K562 (cell line): ENCODE measurements around the gene ATP6V1G2. TPM values are rescaled to one million over a fixed set of nuclear protein-coding genes. Genes with fewer than 3 reads are reported as not detected.

ENCODE experiments used
- ATAC-seq: fragments of 200-7000 bp; cut with Tn5 transposase; 3 replicates; pipeline ENCODE4 v1.9.1; 2020; ENCODE audit warnings: moderate library complexity
- BruUV-seq: library from RNA; stranded (reverse); fragments of 400-500 nt; replicated peaks from 2 replicates; lab custom pipeline; 2021; lab: Mats Ljungman, UMichigan
- CTCF ChIA-PET: fragments of 300-600 bp; formaldehyde crosslinking; extraction: SDS; loops from one replicate; lab custom pipeline; 2021; ENCODE audit warnings: low intra/inter-chr PET ratio; lab: Yijun Ruan, JAX
- POLR2A ChIA-PET: fragments of 300-600, 350-650 bp; sonication (Branson Sonifier 250); formaldehyde crosslinking; extraction: SDS; loops from one replicate; lab custom pipeline; 2021; ENCODE audit warnings: antibody characterized with exemption, inconsistent platforms; lab: Yijun Ruan, JAX
- DNase-seq, 4 experiments: peaks; one replicate each; pipeline versions ENCODE4 v3.0.0 to v3.0.0-alpha.2; 2011 to 2018; ENCODE audit warnings: low spot score in 3 of 4, mixed read lengths in 3 of 4; ENCODE audit errors: extremely low read depth in 1 of 4
- FAIRE-seq: peaks from 2 replicates; lab custom pipeline; 2011; peaks lifted over from hg19 to GRCh38; lab: Jason Lieb, UNC
- H2AFZ ChIP-seq: 2 replicates; pipeline ENCODE4 v1.6.0; 2011; ENCODE audit warnings: low read depth, low read length, control low read depth, inconsistent platforms
- H3K27ac ChIP-seq: fragments of 200-600 bp; 3 replicates; pipeline ENCODE4 v1.8.0; 2011; ENCODE audit warnings: low read depth, mild to moderate bottlenecking, control low read depth, inconsistent platforms, low read length, moderate library complexity, mixed read lengths; ENCODE audit errors: extremely low read depth
- H3K27me3 ChIP-seq, 2 experiments: fragments of 300-600 bp in 1 of 2; 2 replicates in 1 of 2; 3 replicates in 1 of 2; pipeline versions ENCODE4 v1.6.0 to v1.8.0; 2011; ENCODE audit warnings: inconsistent platforms in 2 of 2, low read length in 2 of 2, mild to moderate bottlenecking in 1 of 2, mixed read lengths in 1 of 2, moderate library complexity in 1 of 2; ENCODE audit not compliant: control insufficient read depth in 2 of 2, insufficient read depth in 2 of 2
- H3K36me3 ChIP-seq: fragments of 300-600 bp; 3 replicates; pipeline ENCODE4 v1.8.0; 2011; ENCODE audit warnings: mild to moderate bottlenecking, low read length, inconsistent platforms; ENCODE audit not compliant: control insufficient read depth, insufficient read depth
- H3K4me1 ChIP-seq, 2 experiments: fragments of 200-600 bp in 1 of 2; replicated peaks in 1 of 2; 2 replicates in 1 of 2; 3 replicates in 1 of 2; pipeline versions ENCODE4 v1.5.1 to v1.8.0; 2011; ENCODE audit warnings: inconsistent platforms in 2 of 2, low read length in 2 of 2, mild to moderate bottlenecking in 1 of 2, mixed read lengths in 1 of 2, moderate library complexity in 1 of 2; ENCODE audit not compliant: control insufficient read depth in 2 of 2, insufficient read depth in 2 of 2
- H3K4me2 ChIP-seq: 2 replicates; pipeline ENCODE4 v1.6.1; 2011; ENCODE audit warnings: low read length, control low read depth, inconsistent platforms, mixed read lengths; ENCODE audit not compliant: insufficient read depth
- H3K4me3 ChIP-seq: fragments of 200-600 bp; sonication (generic), shearing (Covaris generic); 2 replicates; pipeline ENCODE4 v1.5.1; 2016; ENCODE audit warnings: control low read depth, inconsistent platforms
- H3K79me2 ChIP-seq: fragments of 200-600 bp; 3 replicates; pipeline ENCODE4 v1.8.0; 2011; ENCODE audit warnings: low read length, inconsistent platforms; ENCODE audit not compliant: control insufficient read depth, insufficient read depth
- H3K9ac ChIP-seq, 2 experiments: 2 replicates each; pipeline versions ENCODE4 v1.6.0 to v1.6.1; 2011; ENCODE audit warnings: low read depth in 2 of 2, low read length in 2 of 2, control low read depth in 1 of 2, inconsistent platforms in 1 of 2, mild to moderate bottlenecking in 1 of 2, mixed read lengths in 1 of 2; ENCODE audit not compliant: insufficient read depth in 1 of 2
- H3K9me1 ChIP-seq: one replicate; pipeline ENCODE4 v1.6.0; 2011; ENCODE audit warnings: inconsistent platforms, mild to moderate bottlenecking, low read length, moderate library complexity; ENCODE audit not compliant: control insufficient read depth, insufficient read depth
- H3K9me3 ChIP-seq: replicated peaks from 2 replicates; pipeline ENCODE4 v1.5.1; 2011; ENCODE audit warnings: low read depth, low read length, inconsistent platforms; ENCODE audit not compliant: control insufficient read depth, insufficient read depth
- H4K20me1 ChIP-seq: replicated peaks from 2 replicates; pipeline ENCODE4 v1.6.1; 2011; ENCODE audit warnings: low read length, inconsistent platforms, mixed read lengths; ENCODE audit not compliant: control insufficient read depth, insufficient read depth
- NFIX ChIP-seq: fragments of 250-450 bp; sonication (Bioruptor Pico); IDR thresholded peaks from 2 replicates; pipeline ENCODE4 v1.4.0; 2020; ENCODE audit warnings: low read depth, mild to moderate bottlenecking, moderate library complexity
- WGBS: fragments of 100-300 bp; shearing (Covaris generic); methylation state at CpG from one replicate; pipeline ENCODE4 v1.1.6; 2016; ENCODE audit warnings: low coverage, mixed read lengths; ENCODE audit not compliant: insufficient coverage; ENCODE audit errors: missing lambda C conversion rate; 5-methylcytosine and 5-hydroxymethylcytosine counted together
- in situ Hi-C: fragments of 300-500 bp; cut with MboI; formaldehyde crosslinking; loops from 4 replicates; pipeline ENCODE4 v1.15.0; 2018; ENCODE audit warnings: inconsistent platforms, mixed read lengths
- intact Hi-C: fragments of 100-400 bp; cut with micrococcal nuclease; formaldehyde crosslinking; loops from 2 replicates; pipeline ENCODE4 v1.14.2; 2022
- polyA plus RNA-seq, 8 experiments: library from polyadenylated mRNA; depleted of rRNA in 4 of 8; stranded (reverse) in 5 of 8; unstranded in 3 of 8; fragments of >200 nt; fragmentation: Nextera tagmentation in 2 of 8; fragmentation: Illumina TruSeq in 1 of 8; extraction: Ambion mirVana in 2 of 8; extraction: Trizol in 1 of 8; gene quantifications; 2 replicates each; pipeline versions ENCODE4 v1.2.1 to v1.2.3, GENCODE V29; 2011 to 2014; ENCODE audit warnings: inconsistent platforms in 1 of 8, missing spikeins in 1 of 8
- total RNA-seq, 7 experiments: library from RNA; depleted of rRNA in 6 of 7; stranded (reverse); fragments of >200 nt in 6 of 7; fragmentation: Illumina TruSeq in 2 of 7; extraction: Trizol in 2 of 7; gene quantifications; 2 replicates each; pipeline versions ENCODE4 v1.2.1 to v1.2.3, GENCODE V29; 2011 to 2021; ENCODE audit warnings: low replicate concordance in 1 of 7
- TF ChIP-seq, protein P1 (sequence below): fragments of 450-650 bp; formaldehyde crosslinking; IDR thresholded peaks from 2 replicates; pipeline ENCODE4 v1.4.0; 2022; ENCODE audit warnings: missing genetic modification characterization
- TF ChIP-seq, protein P2 (sequence below): fragments of 150-350 bp; IDR thresholded peaks from 2 replicates; pipeline ENCODE4 v1.6.1; 2014; ENCODE audit warnings: low read depth, mild to moderate bottlenecking, low read length, borderline replicate concordance

The ATP6V1G2 gene
- total and polyA plus RNA-seq, 9 of the 15 experiments (the other 6 are each of a cell fraction or from before 2014, with no cell fraction given): 0.14 to 1.5 (median 0.33) TPM

DNA sequence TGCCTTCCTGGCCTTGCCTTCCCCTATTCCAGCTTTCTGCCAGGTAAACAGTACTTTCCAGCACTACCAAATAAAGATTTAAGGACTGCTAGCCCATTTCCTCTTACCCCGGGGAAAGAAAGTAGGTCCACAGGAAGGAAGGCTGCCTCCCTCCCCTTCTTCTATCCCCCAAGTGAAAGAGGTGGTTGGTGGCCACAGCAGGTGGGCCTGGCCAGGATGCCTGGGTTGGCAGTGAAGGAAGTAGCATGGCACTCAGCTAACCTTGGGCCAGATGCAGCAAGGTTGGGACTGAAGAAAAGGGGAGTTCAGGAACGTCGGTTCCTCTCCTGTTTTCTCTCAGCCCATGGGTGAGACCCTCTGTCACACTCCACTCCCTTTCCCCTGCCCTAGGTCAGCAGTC is 9.9 kb upstream of the ATP6V1G2 start:
- H3K9me3 ChIP-seq: no peaks in the 10 kb centered on the region
- no peak overlapping the region for H3K27ac ChIP-seq
- CTCF ChIA-PET: no interaction called here
- 0 out of 3 replicates have a peak, but pooled peaks cover under 1% of the 10 kb centered on the region for H3K79me2 ChIP-seq
- no peak for ATAC-seq
- in situ Hi-C loops (no loop called here), intact Hi-C loops (no loop called here)
- WGBS: 67% methylated on average over 2 of the region's 3 CpGs
- POLR2A ChIA-PET: interaction anchor here (0.6 to 5.8 kb wide), 4 partner anchors 8 to 43 kb away, joined by 3 to 38 read pairs (median 4); partner anchors contain the start of genes ATP6V1G2, DDX39B and NFKBIL1
- no TSS peak for BruUV-seq
- H4K20me1 ChIP-seq: no peaks in the 10 kb centered on the region
- FAIRE-seq: no peak
- no peaks in the 10 kb centered on the region for H3K27me3 ChIP-seq
- DNase-seq: no peak
- H3K4me3 ChIP-seq: no peak overlapping the region
- peaks cover 30 to 40% of the 10 kb centered on the region in 2 experiments for H3K4me1 ChIP-seq
- no peak overlapping the region for H3K4me2 ChIP-seq
- H3K36me3 ChIP-seq: peaks cover 68% of the 10 kb centered on the region
- no peak for TF ChIP-seq NFIX (CRISPR knock-in tag)
- TF ChIP-seq, protein P1, sequence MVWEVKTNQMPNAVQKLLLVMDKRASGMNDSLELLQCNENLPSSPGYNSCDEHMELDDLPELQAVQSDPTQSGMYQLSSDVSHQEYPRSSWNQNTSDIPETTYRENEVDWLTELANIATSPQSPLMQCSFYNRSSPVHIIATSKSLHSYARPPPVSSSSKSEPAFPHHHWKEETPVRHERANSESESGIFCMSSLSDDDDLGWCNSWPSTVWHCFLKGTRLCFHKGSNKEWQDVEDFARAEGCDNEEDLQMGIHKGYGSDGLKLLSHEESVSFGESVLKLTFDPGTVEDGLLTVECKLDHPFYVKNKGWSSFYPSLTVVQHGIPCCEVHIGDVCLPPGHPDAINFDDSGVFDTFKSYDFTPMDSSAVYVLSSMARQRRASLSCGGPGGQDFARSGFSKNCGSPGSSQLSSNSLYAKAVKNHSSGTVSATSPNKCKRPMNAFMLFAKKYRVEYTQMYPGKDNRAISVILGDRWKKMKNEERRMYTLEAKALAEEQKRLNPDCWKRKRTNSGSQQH: no peak
- TF ChIP-seq, protein P2, sequence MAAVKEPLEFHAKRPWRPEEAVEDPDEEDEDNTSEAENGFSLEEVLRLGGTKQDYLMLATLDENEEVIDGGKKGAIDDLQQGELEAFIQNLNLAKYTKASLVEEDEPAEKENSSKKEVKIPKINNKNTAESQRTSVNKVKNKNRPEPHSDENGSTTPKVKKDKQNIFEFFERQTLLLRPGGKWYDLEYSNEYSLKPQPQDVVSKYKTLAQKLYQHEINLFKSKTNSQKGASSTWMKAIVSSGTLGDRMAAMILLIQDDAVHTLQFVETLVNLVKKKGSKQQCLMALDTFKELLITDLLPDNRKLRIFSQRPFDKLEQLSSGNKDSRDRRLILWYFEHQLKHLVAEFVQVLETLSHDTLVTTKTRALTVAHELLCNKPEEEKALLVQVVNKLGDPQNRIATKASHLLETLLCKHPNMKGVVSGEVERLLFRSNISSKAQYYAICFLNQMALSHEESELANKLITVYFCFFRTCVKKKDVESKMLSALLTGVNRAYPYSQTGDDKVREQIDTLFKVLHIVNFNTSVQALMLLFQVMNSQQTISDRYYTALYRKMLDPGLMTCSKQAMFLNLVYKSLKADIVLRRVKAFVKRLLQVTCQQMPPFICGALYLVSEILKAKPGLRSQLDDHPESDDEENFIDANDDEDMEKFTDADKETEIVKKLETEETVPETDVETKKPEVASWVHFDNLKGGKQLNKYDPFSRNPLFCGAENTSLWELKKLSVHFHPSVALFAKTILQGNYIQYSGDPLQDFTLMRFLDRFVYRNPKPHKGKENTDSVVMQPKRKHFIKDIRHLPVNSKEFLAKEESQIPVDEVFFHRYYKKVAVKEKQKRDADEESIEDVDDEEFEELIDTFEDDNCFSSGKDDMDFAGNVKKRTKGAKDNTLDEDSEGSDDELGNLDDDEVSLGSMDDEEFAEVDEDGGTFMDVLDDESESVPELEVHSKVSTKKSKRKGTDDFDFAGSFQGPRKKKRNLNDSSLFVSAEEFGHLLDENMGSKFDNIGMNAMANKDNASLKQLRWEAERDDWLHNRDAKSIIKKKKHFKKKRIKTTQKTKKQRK: no peak
- peaks cover 3% of the 10 kb centered on the region for H3K9me1 ChIP-seq
- H3K9ac ChIP-seq: peak overlapping the region in 1 of 2 experiments; percentile 72; a peak in 1 of 4 replicates
- no peak overlapping the region for H2AFZ ChIP-seq
